GM12878 (cell line): ENCODE measurements around the gene ZNF436. TPM values are rescaled to one million over a fixed set of nuclear protein-coding genes. Genes with fewer than 3 reads are reported as not detected.

Experiments
- CBFB ChIP-seq: IDR thresholded peaks from 2 replicates; pipeline ENCODE4 v1.6.1; 2016; ENCODE audit warnings: antibody characterized with exemption, low read depth
- EED ChIP-seq: sonication (generic); IDR thresholded peaks from 2 replicates; pipeline ENCODE4 v1.6.1; 2016; ENCODE audit warnings: antibody characterized with exemption, low read depth
- GATAD2B ChIP-seq: fragments of 450-650 bp; conservative IDR thresholded peaks from 2 replicates; pipeline ENCODE4 v1.6.1; 2017; ENCODE audit warnings: low read depth, mild to moderate bottlenecking, moderate library complexity
- IKZF2 ChIP-seq, 2 experiments: fragments of 450-650 bp; IDR thresholded peaks; 2 replicates each; pipeline ENCODE4 v1.6.1; 2017; ENCODE audit warnings: mild to moderate bottlenecking in 2 of 2, moderate library complexity in 2 of 2
- KAT2A ChIP-seq: conservative IDR thresholded peaks from 2 replicates; pipeline ENCODE4 v1.6.1; 2011; ENCODE audit warnings: low read depth, low read length; ENCODE audit not compliant: control insufficient read depth
- MYB ChIP-seq: fragments of 150-350 bp; IDR thresholded peaks from 2 replicates; pipeline ENCODE4 v1.6.1; 2014; ENCODE audit warnings: mild to moderate bottlenecking, low read depth, low read length, borderline replicate concordance
- RCOR1 ChIP-seq: conservative IDR thresholded peaks from 2 replicates; pipeline ENCODE4 v1.6.1; 2012; ENCODE audit warnings: low read depth, low read length, improper control_type of control experiment
- RFX5 ChIP-seq: IDR thresholded peaks from 2 replicates; pipeline ENCODE4 v1.6.1; 2011; ENCODE audit warnings: low read depth, low read length, improper control_type of control experiment
- SRF ChIP-seq, 2 experiments: IDR thresholded peaks; 2 replicates each; pipeline ENCODE4 v1.6.1; 2011; ENCODE audit warnings: low read depth in 2 of 2, low read length in 2 of 2, mild to moderate bottlenecking in 1 of 2, moderate library complexity in 1 of 2
- SUPT20H ChIP-seq: IDR thresholded peaks from 2 replicates; pipeline ENCODE4 v1.6.1; 2011; ENCODE audit warnings: low read depth, mild to moderate bottlenecking, low read length, moderate library complexity, borderline replicate concordance; ENCODE audit not compliant: control insufficient read depth
- TBL1XR1 ChIP-seq: IDR thresholded peaks from 2 replicates; pipeline ENCODE4 v1.6.1; 2012; ENCODE audit warnings: low read depth, low read length, improper control_type of control experiment
- ZNF384 ChIP-seq: IDR thresholded peaks from 2 replicates; pipeline ENCODE4 v1.6.1; 2012; ENCODE audit warnings: low read depth, mild to moderate bottlenecking, low read length, improper control_type of control experiment, borderline replicate concordance
- polyA plus RNA-seq, 11 experiments: library from polyadenylated mRNA; depleted of rRNA in 4 of 11; unstranded in 6 of 11; stranded (reverse) in 5 of 11; fragments of >200 nt; fragmentation: Nextera tagmentation in 4 of 11; fragmentation: Illumina TruSeq in 1 of 11; extraction: Ambion mirVana in 4 of 11; extraction: Trizol in 1 of 11; gene quantifications; 1 replicate in 1 of 11; 2 replicates in 10 of 11; pipeline versions ENCODE4 v1.2.1 to v1.2.3, GENCODE V29; 2011 to 2016; ENCODE audit warnings: inconsistent platforms in 2 of 11, missing spikeins in 2 of 11, low read depth in 1 of 11
- total RNA-seq, 4 experiments: library from RNA; depleted of rRNA in 3 of 4; stranded (reverse); fragments of >200 nt in 3 of 4; fragmentation: Illumina TruSeq in 1 of 4; extraction: Trizol in 1 of 4; gene quantifications; 2 replicates each; pipeline versions ENCODE4 v1.2.1 to v1.2.3, GENCODE V29; 2013 to 2021
- TF ChIP-seq, protein P1 (sequence below): IDR thresholded peaks from 2 replicates; pipeline ENCODE4 v1.6.1; 2011; ENCODE audit warnings: borderline replicate concordance, low read depth, mild to moderate bottlenecking, moderate library complexity, low read length; ENCODE audit not compliant: insufficient read depth, poor library complexity, severe bottlenecking
- TF ChIP-seq, protein P2 (sequence below): fragments of 450-650 bp; IDR thresholded peaks from 2 replicates; pipeline ENCODE4 v1.6.1; 2017; ENCODE audit warnings: mild to moderate bottlenecking, low read depth, inconsistent platforms; ENCODE audit not compliant: poor library complexity, severe bottlenecking
- TF ChIP-seq, protein P3 (sequence below): IDR thresholded peaks from 2 replicates; pipeline ENCODE4 v1.6.1; 2012; ENCODE audit warnings: low read length, inconsistent platforms
- TF ChIP-seq, protein P4 (sequence below): IDR thresholded peaks from 2 replicates; pipeline ENCODE4 v1.6.1; 2011; ENCODE audit warnings: mild to moderate bottlenecking, low read depth, low read length, moderate library complexity; ENCODE audit not compliant: insufficient replicate concordance
- TF ChIP-seq, protein P5 (sequence below): IDR thresholded peaks from 2 replicates; pipeline ENCODE4 v1.6.1; 2012; ENCODE audit warnings: low read depth, low read length, improper control_type of control experiment
- TF ChIP-seq, protein P6 (sequence below): fragments of 450-650 bp; IDR thresholded peaks from 2 replicates; pipeline ENCODE4 v1.6.1; 2017; ENCODE audit warnings: mild to moderate bottlenecking, moderate library complexity

Gene ZNF436
- total and polyA plus RNA-seq, 10 of the 15 experiments (the other 5 are each of a cell fraction or from before 2014, with no cell fraction given): 0.85 to 4.7 (median 3.0) TPM

DNA sequence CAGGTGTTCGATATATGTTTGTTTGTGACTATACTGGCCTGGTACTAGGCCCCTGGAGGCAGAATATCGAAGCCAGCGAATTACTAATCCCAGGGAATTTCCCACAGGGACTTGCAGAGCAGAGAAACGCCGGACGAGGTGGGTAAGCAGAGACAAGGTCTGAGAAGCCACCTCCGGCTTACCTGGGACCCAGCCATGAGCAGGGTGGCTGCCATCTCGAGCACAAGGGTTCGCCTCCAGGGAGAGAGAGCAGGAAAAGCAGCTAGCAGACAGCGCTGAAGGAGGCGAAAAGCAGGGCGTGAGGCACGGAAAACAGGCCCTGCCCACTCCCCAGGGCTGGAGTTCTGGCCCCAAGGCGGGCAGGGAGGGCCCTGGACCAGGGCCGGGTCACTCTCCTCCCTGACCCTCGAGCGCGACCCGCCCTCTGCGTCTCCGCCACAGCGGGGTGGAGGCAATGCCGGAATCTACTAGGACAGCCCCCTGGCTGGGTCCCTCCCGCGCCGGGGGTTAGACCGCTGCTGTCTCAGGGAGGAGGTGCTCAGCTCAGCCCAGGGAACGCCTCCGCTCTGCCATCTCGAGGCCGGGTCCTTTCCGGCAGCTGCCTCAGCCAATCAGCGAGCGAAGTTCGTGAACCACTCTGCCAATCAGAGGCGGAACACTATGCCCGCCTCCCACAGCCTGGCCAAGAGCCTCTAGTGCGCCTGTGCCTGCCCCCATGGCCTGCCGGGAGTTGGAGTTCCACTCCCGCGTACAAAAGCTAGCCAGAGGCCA, 1.7 kb downstream of the ZNF436 start (continued):
- TF ChIP-seq, protein P1, sequence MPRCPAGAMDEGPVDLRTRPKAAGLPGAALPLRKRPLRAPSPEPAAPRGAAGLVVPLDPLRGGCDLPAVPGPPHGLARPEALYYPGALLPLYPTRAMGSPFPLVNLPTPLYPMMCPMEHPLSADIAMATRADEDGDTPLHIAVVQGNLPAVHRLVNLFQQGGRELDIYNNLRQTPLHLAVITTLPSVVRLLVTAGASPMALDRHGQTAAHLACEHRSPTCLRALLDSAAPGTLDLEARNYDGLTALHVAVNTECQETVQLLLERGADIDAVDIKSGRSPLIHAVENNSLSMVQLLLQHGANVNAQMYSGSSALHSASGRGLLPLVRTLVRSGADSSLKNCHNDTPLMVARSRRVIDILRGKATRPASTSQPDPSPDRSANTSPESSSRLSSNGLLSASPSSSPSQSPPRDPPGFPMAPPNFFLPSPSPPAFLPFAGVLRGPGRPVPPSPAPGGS: no peak
- TF ChIP-seq CBFB (0 out of 2 replicates have a peak, but pooled peaks have one; percentile 51), IKZF2 (IDR thresholded peaks at IDR 0.05) (peak in 1 of 2 experiments; percentile 35; a peak in 1 of 4 replicates), RFX5 (peak; percentile 61; the same call in 1 of the 2 replicates), KAT2A (no peak), SUPT20H (no peak), TBL1XR1 (no peak), RCOR1 (no peak), EED (0 out of 2 replicates have a peak, but pooled peaks have one; percentile 42), SRF (IDR thresholded peaks at IDR 0.05; ENCODE audit: low read depth in 2 of 2, low read length in 2 of 2) (no peak), MYB (no peak), ZNF384 (no peak), GATAD2B (peak; percentile 54)
- TF ChIP-seq, protein P2, sequence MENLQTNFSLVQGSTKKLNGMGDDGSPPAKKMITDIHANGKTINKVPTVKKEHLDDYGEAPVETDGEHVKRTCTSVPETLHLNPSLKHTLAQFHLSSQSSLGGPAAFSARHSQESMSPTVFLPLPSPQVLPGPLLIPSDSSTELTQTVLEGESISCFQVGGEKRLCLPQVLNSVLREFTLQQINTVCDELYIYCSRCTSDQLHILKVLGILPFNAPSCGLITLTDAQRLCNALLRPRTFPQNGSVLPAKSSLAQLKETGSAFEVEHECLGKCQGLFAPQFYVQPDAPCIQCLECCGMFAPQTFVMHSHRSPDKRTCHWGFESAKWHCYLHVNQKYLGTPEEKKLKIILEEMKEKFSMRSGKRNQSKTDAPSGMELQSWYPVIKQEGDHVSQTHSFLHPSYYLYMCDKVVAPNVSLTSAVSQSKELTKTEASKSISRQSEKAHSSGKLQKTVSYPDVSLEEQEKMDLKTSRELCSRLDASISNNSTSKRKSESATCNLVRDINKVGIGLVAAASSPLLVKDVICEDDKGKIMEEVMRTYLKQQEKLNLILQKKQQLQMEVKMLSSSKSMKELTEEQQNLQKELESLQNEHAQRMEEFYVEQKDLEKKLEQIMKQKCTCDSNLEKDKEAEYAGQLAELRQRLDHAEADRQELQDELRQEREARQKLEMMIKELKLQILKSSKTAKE: no peak
- TF ChIP-seq, protein P3, sequence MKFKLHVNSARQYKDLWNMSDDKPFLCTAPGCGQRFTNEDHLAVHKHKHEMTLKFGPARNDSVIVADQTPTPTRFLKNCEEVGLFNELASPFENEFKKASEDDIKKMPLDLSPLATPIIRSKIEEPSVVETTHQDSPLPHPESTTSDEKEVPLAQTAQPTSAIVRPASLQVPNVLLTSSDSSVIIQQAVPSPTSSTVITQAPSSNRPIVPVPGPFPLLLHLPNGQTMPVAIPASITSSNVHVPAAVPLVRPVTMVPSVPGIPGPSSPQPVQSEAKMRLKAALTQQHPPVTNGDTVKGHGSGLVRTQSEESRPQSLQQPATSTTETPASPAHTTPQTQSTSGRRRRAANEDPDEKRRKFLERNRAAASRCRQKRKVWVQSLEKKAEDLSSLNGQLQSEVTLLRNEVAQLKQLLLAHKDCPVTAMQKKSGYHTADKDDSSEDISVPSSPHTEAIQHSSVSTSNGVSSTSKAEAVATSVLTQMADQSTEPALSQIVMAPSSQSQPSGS: no peak
- TF ChIP-seq, protein P4, sequence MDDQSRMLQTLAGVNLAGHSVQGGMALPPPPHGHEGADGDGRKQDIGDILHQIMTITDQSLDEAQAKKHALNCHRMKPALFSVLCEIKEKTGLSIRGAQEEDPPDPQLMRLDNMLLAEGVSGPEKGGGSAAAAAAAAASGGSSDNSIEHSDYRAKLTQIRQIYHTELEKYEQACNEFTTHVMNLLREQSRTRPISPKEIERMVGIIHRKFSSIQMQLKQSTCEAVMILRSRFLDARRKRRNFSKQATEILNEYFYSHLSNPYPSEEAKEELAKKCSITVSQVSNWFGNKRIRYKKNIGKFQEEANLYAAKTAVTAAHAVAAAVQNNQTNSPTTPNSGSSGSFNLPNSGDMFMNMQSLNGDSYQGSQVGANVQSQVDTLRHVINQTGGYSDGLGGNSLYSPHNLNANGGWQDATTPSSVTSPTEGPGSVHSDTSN: peak; percentile 95
- TF ChIP-seq, protein P5, sequence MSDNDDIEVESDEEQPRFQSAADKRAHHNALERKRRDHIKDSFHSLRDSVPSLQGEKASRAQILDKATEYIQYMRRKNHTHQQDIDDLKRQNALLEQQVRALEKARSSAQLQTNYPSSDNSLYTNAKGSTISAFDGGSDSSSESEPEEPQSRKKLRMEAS: no peak
- TF ChIP-seq, protein P6, sequence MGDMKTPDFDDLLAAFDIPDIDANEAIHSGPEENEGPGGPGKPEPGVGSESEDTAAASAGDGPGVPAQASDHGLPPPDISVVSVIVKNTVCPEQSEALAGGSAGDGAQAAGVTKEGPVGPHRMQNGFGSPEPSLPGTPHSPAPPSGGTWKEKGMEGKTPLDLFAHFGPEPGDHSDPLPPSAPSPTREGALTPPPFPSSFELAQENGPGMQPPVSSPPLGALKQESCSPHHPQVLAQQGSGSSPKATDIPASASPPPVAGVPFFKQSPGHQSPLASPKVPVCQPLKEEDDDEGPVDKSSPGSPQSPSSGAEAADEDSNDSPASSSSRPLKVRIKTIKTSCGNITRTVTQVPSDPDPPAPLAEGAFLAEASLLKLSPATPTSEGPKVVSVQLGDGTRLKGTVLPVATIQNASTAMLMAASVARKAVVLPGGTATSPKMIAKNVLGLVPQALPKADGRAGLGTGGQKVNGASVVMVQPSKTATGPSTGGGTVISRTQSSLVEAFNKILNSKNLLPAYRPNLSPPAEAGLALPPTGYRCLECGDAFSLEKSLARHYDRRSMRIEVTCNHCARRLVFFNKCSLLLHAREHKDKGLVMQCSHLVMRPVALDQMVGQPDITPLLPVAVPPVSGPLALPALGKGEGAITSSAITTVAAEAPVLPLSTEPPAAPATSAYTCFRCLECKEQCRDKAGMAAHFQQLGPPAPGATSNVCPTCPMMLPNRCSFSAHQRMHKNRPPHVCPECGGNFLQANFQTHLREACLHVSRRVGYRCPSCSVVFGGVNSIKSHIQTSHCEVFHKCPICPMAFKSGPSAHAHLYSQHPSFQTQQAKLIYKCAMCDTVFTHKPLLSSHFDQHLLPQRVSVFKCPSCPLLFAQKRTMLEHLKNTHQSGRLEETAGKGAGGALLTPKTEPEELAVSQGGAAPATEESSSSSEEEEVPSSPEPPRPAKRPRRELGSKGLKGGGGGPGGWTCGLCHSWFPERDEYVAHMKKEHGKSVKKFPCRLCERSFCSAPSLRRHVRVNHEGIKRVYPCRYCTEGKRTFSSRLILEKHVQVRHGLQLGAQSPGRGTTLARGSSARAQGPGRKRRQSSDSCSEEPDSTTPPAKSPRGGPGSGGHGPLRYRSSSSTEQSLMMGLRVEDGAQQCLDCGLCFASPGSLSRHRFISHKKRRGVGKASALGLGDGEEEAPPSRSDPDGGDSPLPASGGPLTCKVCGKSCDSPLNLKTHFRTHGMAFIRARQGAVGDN: no peak
